Endothelial cell of umbilical vein (primary cell): ENCODE measurements around the gene POP7. TPM values are rescaled to one million over a fixed set of nuclear protein-coding genes. Genes with fewer than 3 reads are reported as not detected.

Source experiments
- BruUV-seq: library from RNA; stranded (reverse); fragments of 400-500 nt; replicated peaks from 2 replicates; lab custom pipeline; 2021; lab: Mats Ljungman, UMichigan
- CTCF ChIA-PET: fragments of 300-600, 350-600 bp; sonication (Branson Sonifier 250); formaldehyde crosslinking; loops from one replicate; lab custom pipeline; 2021; ENCODE audit warnings: antibody characterized with exemption, inconsistent platforms; lab: Charles Lee
- POLR2A ChIA-PET: fragments of 300-600, 350-600 bp; sonication (Branson Sonifier 250); formaldehyde crosslinking; loops from one replicate; lab custom pipeline; 2021; ENCODE audit warnings: antibody characterized with exemption, inconsistent platforms; lab: Charles Lee
- DNase-seq: peaks from one replicate; pipeline ENCODE4 v3.0.0-alpha.2; 2011; ENCODE audit warnings: low read depth, low spot score
- FAIRE-seq: peaks from 2 replicates; lab custom pipeline; 2011; peaks lifted over from hg19 to GRCh38; lab: Jason Lieb, UNC
- H2AFZ ChIP-seq: 2 replicates; pipeline ENCODE4 v1.6.0; 2012; ENCODE audit warnings: low read depth, low read length, control low read depth, inconsistent platforms
- H3K27ac ChIP-seq: 2 replicates; pipeline ENCODE4 v1.5.1; 2011; ENCODE audit warnings: low read depth, mild to moderate bottlenecking, control low read depth, low read length, moderate library complexity; ENCODE audit not compliant: insufficient read depth
- H3K27me3 ChIP-seq, 2 experiments: 2 replicates each; pipeline versions ENCODE4 v1.6.0 to v1.6.1; 2011; ENCODE audit warnings: low read length in 2 of 2, mixed read lengths in 1 of 2; ENCODE audit not compliant: control insufficient read depth in 2 of 2, insufficient read depth in 2 of 2
- H3K36me3 ChIP-seq, 2 experiments: 2 replicates in 1 of 2; 3 replicates in 1 of 2; pipeline ENCODE4 v1.5.1; 2011; ENCODE audit warnings: low read length in 2 of 2, mild to moderate bottlenecking in 1 of 2, moderate library complexity in 1 of 2; ENCODE audit not compliant: control insufficient read depth in 2 of 2, insufficient read depth in 2 of 2; ENCODE audit errors: extremely low read depth in 1 of 2
- H3K4me1 ChIP-seq: 3 replicates; pipeline ENCODE4 v1.5.1; 2011; ENCODE audit warnings: mild to moderate bottlenecking, low read length; ENCODE audit not compliant: control insufficient read depth, insufficient read depth; ENCODE audit errors: extremely low read depth
- H3K4me2 ChIP-seq: 2 replicates; pipeline ENCODE4 v1.6.1; 2011; ENCODE audit warnings: low read length, control low read depth, mixed read lengths; ENCODE audit not compliant: insufficient read depth
- H3K4me3 ChIP-seq, 3 experiments: fragments of 200-600 bp in 1 of 3; sonication (generic), shearing (Covaris generic) in 1 of 3; replicated peaks in 1 of 3; 2 replicates each; pipeline ENCODE4 v1.5.1; 2011 to 2016; ENCODE audit warnings: control low read depth in 3 of 3, low read length in 3 of 3, mild to moderate bottlenecking in 2 of 3, inconsistent platforms in 1 of 3, low read depth in 1 of 3, moderate library complexity in 1 of 3; ENCODE audit not compliant: insufficient read depth in 1 of 3
- H3K79me2 ChIP-seq: 2 replicates; pipeline ENCODE4 v1.6.0; 2012; ENCODE audit warnings: low read length, inconsistent platforms; ENCODE audit not compliant: control insufficient read depth, insufficient read depth
- H3K9ac ChIP-seq: replicated peaks from 2 replicates; pipeline ENCODE3; 2011; ENCODE audit warnings: low read length, control low read depth; ENCODE audit not compliant: insufficient read depth; ENCODE audit errors: extremely low read depth
- H3K9me1 ChIP-seq: replicated peaks from 3 replicates; pipeline ENCODE4 v1.6.0; 2011; ENCODE audit warnings: mild to moderate bottlenecking, low read length; ENCODE audit not compliant: control insufficient read depth, insufficient read depth; ENCODE audit errors: extremely low read depth
- H3K9me3 ChIP-seq: replicated peaks from 2 replicates; pipeline ENCODE4 v1.5.1; 2012; ENCODE audit warnings: low read length, inconsistent platforms; ENCODE audit not compliant: control insufficient read depth, insufficient read depth
- H4K20me1 ChIP-seq: replicated peaks from 2 replicates; pipeline ENCODE3; 2011; ENCODE audit warnings: mild to moderate bottlenecking, low read length; ENCODE audit not compliant: control insufficient read depth, insufficient read depth; ENCODE audit errors: extremely low read depth
- CTCF ChIP-seq, 2 donors: IDR thresholded peaks; 1 replicate in 1 of 2; 2 replicates in 1 of 2; pipeline ENCODE4 v1.5.1; 2011; ENCODE audit warnings: low read length in 2 of 2, mild to moderate bottlenecking in 2 of 2, moderate library complexity in 2 of 2, control low read depth in 1 of 2, inconsistent platforms in 1 of 2, low read depth in 1 of 2; ENCODE audit not compliant: insufficient read depth in 1 of 2; ENCODE audit errors: extremely low read depth in 1 of 2
- EZH2 ChIP-seq: IDR thresholded peaks from 2 replicates; pipeline ENCODE4 v1.6.1; 2012; ENCODE audit warnings: borderline replicate concordance, low read depth, mild to moderate bottlenecking, moderate library complexity, low read length, inconsistent platforms; ENCODE audit not compliant: severe bottlenecking
- FOS ChIP-seq: IDR thresholded peaks from 2 replicates; pipeline ENCODE4 v1.6.1; 2011; ENCODE audit warnings: mild to moderate bottlenecking, low read length, moderate library complexity, borderline replicate concordance; ENCODE audit not compliant: insufficient read depth
- GATA2 ChIP-seq: IDR thresholded peaks from 2 replicates; pipeline ENCODE4 v1.7.0; 2011; ENCODE audit warnings: low read depth, mild to moderate bottlenecking, moderate library complexity, mixed read lengths, low read length; ENCODE audit not compliant: insufficient read length, insufficient read depth
- JUN ChIP-seq: IDR thresholded peaks from 2 replicates; pipeline ENCODE4 v1.6.1; 2011; ENCODE audit warnings: borderline replicate concordance, low read depth; ENCODE audit not compliant: insufficient read length, insufficient read depth
- MYC ChIP-seq: IDR thresholded peaks from one replicate; pipeline ENCODE4 v1.6.1; 2011; ENCODE audit warnings: mild to moderate bottlenecking, low read depth, low read length
- POLR2A ChIP-seq: IDR thresholded peaks from 2 replicates; pipeline ENCODE4 v1.6.1; 2012; ENCODE audit warnings: low read depth, mild to moderate bottlenecking, control low read depth, low read length
- POLR2AphosphoS5 ChIP-seq: IDR thresholded peaks from 2 replicates; pipeline ENCODE4 v1.6.1; 2012; ENCODE audit warnings: low read depth, mild to moderate bottlenecking, control low read depth, low read length, moderate library complexity; ENCODE audit not compliant: insufficient read depth
- dilution Hi-C: fragments of 300-500 bp; cut with MboI; formaldehyde crosslinking; loops from one replicate; pipeline ENCODE4 v1.15.0; 2019; ENCODE audit warnings: low sequenced_read_pairs; ENCODE audit not compliant: extremely low pct_ligation_motif_present
- intact Hi-C: fragments of 100-400 bp; cut with micrococcal nuclease; formaldehyde crosslinking; loops from one replicate; pipeline ENCODE4 v1.10.0; 2022
- polyA plus RNA-seq, 4 experiments: library from polyadenylated mRNA; depleted of rRNA in 3 of 4; stranded (reverse) in 3 of 4; unstranded in 1 of 4; fragments of >200 nt; gene quantifications; 2 replicates each; pipeline versions ENCODE4 v1.2.1 to v1.2.3, GENCODE V29; 2011 to 2012; ENCODE audit warnings: missing spikeins in 1 of 4
- total RNA-seq: library from RNA; stranded (reverse); gene quantifications from 2 replicates; pipeline ENCODE4 v1.2.3, GENCODE V29; 2021
- TF ChIP-seq, protein P1 (sequence below): IDR thresholded peaks from 2 replicates; pipeline ENCODE4 v1.6.1; 2011; ENCODE audit not compliant: insufficient read depth, insufficient read length

The POP7 gene
- total and polyA plus RNA-seq, 2 donors (not counting 3 experiments of a cell fraction or from before 2014, with no cell fraction given), result 47.4 to 48.8 TPM

DNA sequence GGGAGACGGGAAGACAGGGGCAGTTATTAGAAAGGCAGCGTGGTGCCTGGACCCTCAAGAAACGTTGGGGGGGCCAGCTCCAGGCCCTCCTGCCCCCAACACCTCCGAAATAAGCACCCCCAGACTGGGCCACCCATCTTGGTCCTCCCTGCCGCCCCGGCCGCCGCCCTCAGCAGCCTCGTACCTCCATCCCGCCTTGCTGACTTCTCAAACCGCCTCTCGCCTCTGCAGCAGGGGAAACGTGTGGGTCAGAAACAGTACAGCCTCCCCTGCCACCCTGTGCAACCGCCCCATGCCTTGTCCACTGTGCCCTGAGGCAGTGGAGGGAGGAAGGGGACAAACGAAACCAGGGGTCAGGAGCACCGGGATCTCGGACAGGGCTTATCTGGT, 19.1 kb upstream of the POP7 start:
- FAIRE-seq, result no peak
- no peak overlapping the region for H3K9ac ChIP-seq
- no peak for DNase-seq
- H2AFZ ChIP-seq, result no peak overlapping the region
- BruUV-seq, result no TSS peak
- CTCF ChIA-PET, result no interaction called here
- H3K27me3 ChIP-seq, result no peaks in the 10 kb centered on the region
- TF ChIP-seq CTCF (IDR thresholded peaks at IDR 0.05; ENCODE audit: extremely low read depth in 1 of 2, insufficient read depth in 1 of 2, low read depth in 1 of 2, low read length in 2 of 2) (no peak), POLR2A (no peak), POLR2AphosphoS5 (no peak), GATA2 (no peak), EZH2 (no peak), FOS (no peak), MYC (no peak), JUN (no peak)
- TF ChIP-seq, protein P1, sequence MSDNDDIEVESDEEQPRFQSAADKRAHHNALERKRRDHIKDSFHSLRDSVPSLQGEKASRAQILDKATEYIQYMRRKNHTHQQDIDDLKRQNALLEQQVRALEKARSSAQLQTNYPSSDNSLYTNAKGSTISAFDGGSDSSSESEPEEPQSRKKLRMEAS, result no peak
- no peaks in the 10 kb centered on the region for H3K9me1 ChIP-seq
- peaks cover 2% of the 10 kb centered on the region for H4K20me1 ChIP-seq
- intact Hi-C loops (no loop called here), dilution Hi-C loops (no loop called here)
- peaks cover 1% of the 10 kb centered on the region for H3K4me1 ChIP-seq
- H3K79me2 ChIP-seq, result peaks cover 29% of the 10 kb centered on the region
- no peak overlapping the region for H3K4me2 ChIP-seq
- no peak overlapping the region for H3K4me3 ChIP-seq
- POLR2A ChIA-PET, result no interaction called here
- H3K9me3 ChIP-seq, result no peaks in the 10 kb centered on the region
- peaks cover 7 to 62% of the 10 kb centered on the region in 2 experiments for H3K36me3 ChIP-seq
- no peak overlapping the region for H3K27ac ChIP-seq
